ENCODE data around the gene FLNC.

DNA sequence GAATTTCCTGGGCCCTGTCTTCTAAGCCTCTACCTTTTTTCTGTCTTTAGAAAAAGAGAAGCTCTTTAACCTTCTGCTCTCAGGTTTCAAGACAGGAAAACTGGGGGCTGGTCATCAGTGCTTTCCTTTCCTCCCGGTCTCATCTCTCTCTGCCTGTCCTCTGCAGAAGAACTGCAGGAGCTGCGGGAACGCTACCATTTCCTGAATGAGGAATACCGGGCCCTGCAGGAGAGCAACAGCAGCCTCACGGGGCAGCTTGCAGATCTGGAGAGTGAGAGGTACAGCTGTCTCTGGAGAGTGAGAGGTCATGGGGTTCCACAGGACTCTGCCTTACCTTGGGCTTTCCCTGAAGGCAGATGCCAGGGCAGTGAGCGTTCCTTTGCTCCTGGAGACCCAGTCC, 25.7 kb upstream of the FLNC start:
- TF ChIP-seq EP300 (IDR thresholded peaks at IDR 0.05) (no peak), KDM5A (IDR thresholded peaks at IDR 0.05) (no peak), POLR2A (IDR thresholded peaks at IDR 0.05; ENCODE audit: low read length) (no peak), RAD21 (conservative IDR thresholded peaks at IDR 0.05 in 1 of 2, IDR thresholded peaks at IDR 0.05 in 1 of 2) (no peak), CEBPB (IDR thresholded peaks at IDR 0.05) (no peak), KDM1A (IDR thresholded peaks at IDR 0.05; ENCODE audit: low read depth) (no peak), ZFP36 (IDR thresholded peaks at IDR 0.05; ENCODE audit: borderline replicate concordance, partially characterized antibody) (no peak), RCOR1 (IDR thresholded peaks at IDR 0.05; ENCODE audit: low read depth, low read length) (no peak), FOSL2 (IDR thresholded peaks at IDR 0.05) (no peak), FOSL2 (CRISPR knock-in tag; IDR thresholded peaks at IDR 0.05) (no peak), HDAC2 (IDR thresholded peaks at IDR 0.05) (no peak)
- TF ChIP-seq, protein P1, sequence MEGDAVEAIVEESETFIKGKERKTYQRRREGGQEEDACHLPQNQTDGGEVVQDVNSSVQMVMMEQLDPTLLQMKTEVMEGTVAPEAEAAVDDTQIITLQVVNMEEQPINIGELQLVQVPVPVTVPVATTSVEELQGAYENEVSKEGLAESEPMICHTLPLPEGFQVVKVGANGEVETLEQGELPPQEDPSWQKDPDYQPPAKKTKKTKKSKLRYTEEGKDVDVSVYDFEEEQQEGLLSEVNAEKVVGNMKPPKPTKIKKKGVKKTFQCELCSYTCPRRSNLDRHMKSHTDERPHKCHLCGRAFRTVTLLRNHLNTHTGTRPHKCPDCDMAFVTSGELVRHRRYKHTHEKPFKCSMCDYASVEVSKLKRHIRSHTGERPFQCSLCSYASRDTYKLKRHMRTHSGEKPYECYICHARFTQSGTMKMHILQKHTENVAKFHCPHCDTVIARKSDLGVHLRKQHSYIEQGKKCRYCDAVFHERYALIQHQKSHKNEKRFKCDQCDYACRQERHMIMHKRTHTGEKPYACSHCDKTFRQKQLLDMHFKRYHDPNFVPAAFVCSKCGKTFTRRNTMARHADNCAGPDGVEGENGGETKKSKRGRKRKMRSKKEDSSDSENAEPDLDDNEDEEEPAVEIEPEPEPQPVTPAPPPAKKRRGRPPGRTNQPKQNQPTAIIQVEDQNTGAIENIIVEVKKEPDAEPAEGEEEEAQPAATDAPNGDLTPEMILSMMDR (IDR thresholded peaks at IDR 0.05) = no peak
- TF ChIP-seq, protein P2, sequence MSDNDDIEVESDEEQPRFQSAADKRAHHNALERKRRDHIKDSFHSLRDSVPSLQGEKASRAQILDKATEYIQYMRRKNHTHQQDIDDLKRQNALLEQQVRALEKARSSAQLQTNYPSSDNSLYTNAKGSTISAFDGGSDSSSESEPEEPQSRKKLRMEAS (IDR thresholded peaks at IDR 0.05) = no peak
- TF ChIP-seq, protein P3, sequence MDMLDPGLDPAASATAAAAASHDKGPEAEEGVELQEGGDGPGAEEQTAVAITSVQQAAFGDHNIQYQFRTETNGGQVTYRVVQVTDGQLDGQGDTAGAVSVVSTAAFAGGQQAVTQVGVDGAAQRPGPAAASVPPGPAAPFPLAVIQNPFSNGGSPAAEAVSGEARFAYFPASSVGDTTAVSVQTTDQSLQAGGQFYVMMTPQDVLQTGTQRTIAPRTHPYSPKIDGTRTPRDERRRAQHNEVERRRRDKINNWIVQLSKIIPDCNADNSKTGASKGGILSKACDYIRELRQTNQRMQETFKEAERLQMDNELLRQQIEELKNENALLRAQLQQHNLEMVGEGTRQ (IDR thresholded peaks at IDR 0.05) = no peak
